ENCODE data around the gene TPPP. TPM values are rescaled to one million over a fixed set of nuclear protein-coding genes. Genes with fewer than 3 reads are reported as not detected.

Gene TPPP
- total RNA-seq, 1 donor from 2014 or later = 0.09 TPM

GRCh38 chr5:616484-617039 lies 76.6 kb downstream of the TPPP start:
- Mint-ChIP-seq H3K27ac (peak overlapping the region; percentile 17), H3K4me1 (ENCODE audit: low read depth) (peaks cover 26% of the 10 kb centered on the region), H3K9me3 (peaks cover 5% of the 10 kb centered on the region), H3K4me3 (ENCODE audit: low read depth) (no peak overlapping the region), H3K36me3 (ENCODE audit: low read depth) (peaks cover 72% of the 10 kb centered on the region), H3K27me3 (ENCODE audit: low read depth) (no peaks in the 10 kb centered on the region)
- DNase-seq (ENCODE audit: low spot score) = no peak
- intact Hi-C loops (cut with micrococcal nuclease) = no loop called here

- Mint-ChIP-seq H3K9me3 (peaks cover 5% of the 10 kb centered on the region), H3K4me1 (ENCODE audit: low read depth) (peaks cover 34% of the 10 kb centered on the region), H3K4me3 (ENCODE audit: low read depth) (peak overlapping the region; percentile 92), H3K36me3 (ENCODE audit: low read depth) (peaks cover 40% of the 10 kb centered on the region), H3K27ac (peak overlapping the region; percentile 88), H3K27me3 (ENCODE audit: low read depth) (no peaks in the 10 kb centered on the region)
- intact Hi-C loops (cut with micrococcal nuclease) = loop anchor here (2.0 to 5.0 kb wide), 3 partner anchors 140 to 495 kb away; no protein-coding TSS in a partner anchor
- no peak for DNase-seq (ENCODE audit: low spot score)
Observed at GRCh38 chr5:612498-613424, 80.4 kb downstream of the TPPP start.

GRCh38 chr5:611731-612486 lies 81.2 kb downstream of the TPPP start, which contains the start of gene CEP72:
CEP72 (plus strand) TSS chr5:612340; CDS start chr5:612362, 22 bp downstream.
- intact Hi-C loops (cut with micrococcal nuclease) = loop anchor here (1.0 to 5.0 kb wide), 4 partner anchors 140 to 495 kb away; no protein-coding TSS in a partner anchor
- Mint-ChIP-seq H3K27me3 (ENCODE audit: low read depth) (no peaks in the 10 kb centered on the region), H3K9me3 (peaks cover 5% of the 10 kb centered on the region), H3K4me3 (ENCODE audit: low read depth) (peak within 1 kb of the TSS; percentile 92), H3K4me1 (ENCODE audit: low read depth) (peaks cover 41% of the 10 kb centered on the region), H3K27ac (peak within 1 kb of the TSS; percentile 88), H3K36me3 (ENCODE audit: low read depth) (peaks cover 36% of the 10 kb centered on the region)
- DNase-seq (ENCODE audit: low spot score) = peak; percentile 87

- H3K27me3 Mint-ChIP-seq (ENCODE audit: low read depth) = no peaks in the 10 kb centered on the region
- DNase-seq (ENCODE audit: low spot score) = no peak
- H3K9me3 Mint-ChIP-seq = peaks cover 5% of the 10 kb centered on the region
- peaks cover 27% of the 10 kb centered on the region for H3K36me3 Mint-ChIP-seq (ENCODE audit: low read depth)
- peaks cover 33% of the 10 kb centered on the region for H3K4me1 Mint-ChIP-seq (ENCODE audit: low read depth)
- peak overlapping the region; percentile 28 for H3K27ac Mint-ChIP-seq
- intact Hi-C loops (cut with micrococcal nuclease) = loop anchor here (1.0 to 5.0 kb wide), 3 partner anchors 139 to 496 kb away; no protein-coding TSS in a partner anchor
- H3K4me3 Mint-ChIP-seq (ENCODE audit: low read depth) = peak overlapping the region; percentile 62
Observed at GRCh38 chr5:610744-611730, 82.1 kb downstream of the TPPP start.

- DNase-seq (ENCODE audit: low spot score) = no peak
- intact Hi-C loops (cut with micrococcal nuclease) = loop anchor here (5.0 kb wide), 2 partner anchors 138 to 497 kb away; no protein-coding TSS in a partner anchor
- Mint-ChIP-seq H3K36me3 (ENCODE audit: low read depth) (peaks cover 18% of the 10 kb centered on the region), H3K27ac (no peak overlapping the region), H3K4me3 (ENCODE audit: low read depth) (peak overlapping the region; percentile 30), H3K4me1 (ENCODE audit: low read depth) (peaks cover 28% of the 10 kb centered on the region), H3K27me3 (ENCODE audit: low read depth) (no peaks in the 10 kb centered on the region), H3K9me3 (peaks cover 5% of the 10 kb centered on the region)
Observed at GRCh38 chr5:610011-610743, 83.0 kb downstream of the TPPP start.

Other genes starting within 250 kb of the TPPP start
- 2.4 and 2.8 TPM in 2 replicates for gene SLC9A3, start 168.9 kb downstream of the TPPP start, total RNA-seq
- gene CEP72, start 81.0 kb downstream of the TPPP start, total RNA-seq = 29.6 and 30.2 TPM in 2 replicates
- gene ZDHHC11B, start 91.4 kb upstream of the TPPP start, total RNA-seq = 0.07 and 0.18 TPM in 2 replicates
- gene ZDHHC11, start 157.6 kb upstream of the TPPP start, total RNA-seq = 10.5 and 11.9 TPM in 2 replicates
- gene BRD9, start 199.4 kb upstream of the TPPP start, total RNA-seq = 72.9 and 73.2 TPM in 2 replicates
- gene TRIP13, start 199.5 kb upstream of the TPPP start, total RNA-seq = 36.6 and 37.6 TPM in 2 replicates

Measured in activated T-helper 2 cell treated with anti-CD3 and anti-CD28 coated beads, Interferon-gamma antibody, Interleukin-2, Interleukin-4, amounts not matched to agents 10 μg/mL and 5 μg/mL and 100 μg/mL, durations not matched to agents 14 hours and 24 hours and 36 hours (primary cell).